OCI-LY3 (cell line): Measurements from ENCODE around the gene KLHL3.

Experiments
- H2AFZ ChIP-seq: fragments of 200-600, 300-600 bp; shearing (Covaris generic); 2 replicates; pipeline ENCODE4 v1.6.0; 2014; ENCODE audit warnings: antibody characterized with exemption, low read depth, low read length
- H3K27ac ChIP-seq: fragments of 200-600, 300-600 bp; sonication (generic); 2 replicates; pipeline ENCODE4 v1.5.1; 2014; ENCODE audit warnings: mild to moderate bottlenecking, low read length, moderate library complexity, mixed read lengths
- H3K27me3 ChIP-seq: fragments of 200-600, 300-600 bp; sonication (generic); 2 replicates; pipeline ENCODE4 v1.6.1; 2014; ENCODE audit warnings: low read depth, low read length, mixed read lengths
- H3K36me3 ChIP-seq: fragments of 200-600, 300-600 bp; sonication (generic); replicated peaks from 2 replicates; pipeline ENCODE3; 2014; ENCODE audit warnings: low read depth, low read length, mixed read lengths
- H3K4me1 ChIP-seq: fragments of 300-600, 200-600 bp; sonication (generic); 2 replicates; pipeline ENCODE4 v1.6.1; 2014; ENCODE audit warnings: low read length, mixed read lengths
- H3K4me2 ChIP-seq: fragments of 200-600, 300-600 bp; sonication (generic); 2 replicates; pipeline ENCODE4 v1.6.1; 2014; ENCODE audit warnings: low read length, mixed read lengths
- H3K4me3 ChIP-seq: fragments of 300-600, 200-600 bp; sonication (generic); 2 replicates; pipeline ENCODE4 v1.5.1; 2014; ENCODE audit warnings: antibody characterized with exemption, mild to moderate bottlenecking, low read length, moderate library complexity
- H3K79me2 ChIP-seq: fragments of 300-600, 200-600 bp; shearing (Covaris generic); 2 replicates; pipeline ENCODE4 v1.6.1; 2014; ENCODE audit warnings: mild to moderate bottlenecking, low read length, mixed read lengths
- H3K9ac ChIP-seq: fragments of 300-600, 200-600 bp; shearing (Covaris generic); 2 replicates; pipeline ENCODE4 v1.6.0; 2014; ENCODE audit warnings: mild to moderate bottlenecking, low read length, moderate library complexity
- H3K9me3 ChIP-seq: fragments of 200-600, 300-600 bp; shearing (Covaris generic); 2 replicates; pipeline ENCODE4 v1.6.1; 2014; ENCODE audit warnings: low read length, mixed read lengths; ENCODE audit not compliant: insufficient read depth
- H4K20me1 ChIP-seq: fragments of 200-600, 300-600 bp; sonication (generic); 2 replicates; pipeline ENCODE4 v1.6.1; 2016; ENCODE audit warnings: low read length, mixed read lengths; ENCODE audit not compliant: insufficient read depth
- EZH2phosphoT487 ChIP-seq: fragments of 200-600 bp; shearing (Covaris generic); IDR thresholded peaks from 2 replicates; pipeline ENCODE4 v1.6.1; 2018; ENCODE audit warnings: antibody characterized with exemption, mixed run types, low read depth
- TF ChIP-seq, protein P1 (sequence below): fragments of 200-600, 300-600 bp; sonication (generic); IDR thresholded peaks from 2 replicates; pipeline ENCODE4 v1.5.1; 2014; ENCODE audit warnings: antibody characterized with exemption, low read length, low read depth

Gene KLHL3

GRCh38 chr5:137618476-137618875 lies 117.4 kb downstream of the KLHL3 start:
- no peak overlapping the region for H3K4me2 ChIP-seq
- no peaks in the 10 kb centered on the region for H3K27me3 ChIP-seq
- H3K4me3 ChIP-seq: no peak overlapping the region
- H2AFZ ChIP-seq: no peak overlapping the region
- no peak overlapping the region for H3K9ac ChIP-seq
- H3K36me3 ChIP-seq: no peaks in the 10 kb centered on the region
- H3K4me1 ChIP-seq: peaks cover 9% of the 10 kb centered on the region
- H3K79me2 ChIP-seq: no peaks in the 10 kb centered on the region
- no peaks in the 10 kb centered on the region for H3K9me3 ChIP-seq
- H3K27ac ChIP-seq: no peak overlapping the region
- TF ChIP-seq, protein P1, sequence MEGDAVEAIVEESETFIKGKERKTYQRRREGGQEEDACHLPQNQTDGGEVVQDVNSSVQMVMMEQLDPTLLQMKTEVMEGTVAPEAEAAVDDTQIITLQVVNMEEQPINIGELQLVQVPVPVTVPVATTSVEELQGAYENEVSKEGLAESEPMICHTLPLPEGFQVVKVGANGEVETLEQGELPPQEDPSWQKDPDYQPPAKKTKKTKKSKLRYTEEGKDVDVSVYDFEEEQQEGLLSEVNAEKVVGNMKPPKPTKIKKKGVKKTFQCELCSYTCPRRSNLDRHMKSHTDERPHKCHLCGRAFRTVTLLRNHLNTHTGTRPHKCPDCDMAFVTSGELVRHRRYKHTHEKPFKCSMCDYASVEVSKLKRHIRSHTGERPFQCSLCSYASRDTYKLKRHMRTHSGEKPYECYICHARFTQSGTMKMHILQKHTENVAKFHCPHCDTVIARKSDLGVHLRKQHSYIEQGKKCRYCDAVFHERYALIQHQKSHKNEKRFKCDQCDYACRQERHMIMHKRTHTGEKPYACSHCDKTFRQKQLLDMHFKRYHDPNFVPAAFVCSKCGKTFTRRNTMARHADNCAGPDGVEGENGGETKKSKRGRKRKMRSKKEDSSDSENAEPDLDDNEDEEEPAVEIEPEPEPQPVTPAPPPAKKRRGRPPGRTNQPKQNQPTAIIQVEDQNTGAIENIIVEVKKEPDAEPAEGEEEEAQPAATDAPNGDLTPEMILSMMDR: no peak
- no peak for TF ChIP-seq EZH2phosphoT487
- no peaks in the 10 kb centered on the region for H4K20me1 ChIP-seq

DNA sequence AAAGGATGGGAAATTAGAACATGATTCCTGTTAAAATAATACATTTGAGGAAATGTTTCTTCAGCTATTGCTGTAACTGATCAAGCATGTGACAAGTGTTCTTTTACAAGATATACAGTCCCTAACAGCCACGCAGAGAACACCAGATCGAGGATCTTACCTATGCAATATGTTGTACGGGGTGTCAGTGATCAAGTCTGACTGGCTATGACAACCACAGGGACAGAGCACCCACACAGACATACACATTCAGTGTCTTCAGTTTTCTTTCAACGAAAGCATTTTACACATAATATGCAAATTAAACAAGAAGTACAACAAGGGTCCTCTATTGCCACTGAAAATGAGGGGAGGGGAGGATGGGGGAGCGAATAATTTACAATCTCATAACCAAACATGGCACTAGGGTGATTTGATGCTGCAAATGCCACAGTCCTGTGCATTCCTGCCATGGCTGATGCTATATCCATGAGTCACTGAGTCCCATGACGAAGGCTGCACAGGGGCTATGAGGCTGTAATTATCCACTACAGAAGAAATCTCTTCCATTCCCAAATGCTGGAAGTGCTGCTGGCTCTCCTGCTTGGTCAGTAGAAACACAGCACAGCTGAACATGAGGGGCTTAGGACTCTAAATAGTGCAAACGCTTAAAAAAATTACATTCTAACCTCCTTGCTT lies 118.2 kb downstream of the KLHL3 start:
- Histone ChIP-seq H3K9me3 (no peaks in the 10 kb centered on the region), H3K4me3 (no peak overlapping the region), H3K4me2 (no peak overlapping the region), H3K9ac (no peak overlapping the region), H3K79me2 (no peaks in the 10 kb centered on the region), H4K20me1 (no peaks in the 10 kb centered on the region), H3K4me1 (peaks cover 2% of the 10 kb centered on the region), H3K27ac (no peak overlapping the region), H3K36me3 (no peaks in the 10 kb centered on the region), H3K27me3 (no peaks in the 10 kb centered on the region), H2AFZ (no peak overlapping the region)
- no peak for TF ChIP-seq EZH2phosphoT487
- TF ChIP-seq, protein P1: no peak

DNA sequence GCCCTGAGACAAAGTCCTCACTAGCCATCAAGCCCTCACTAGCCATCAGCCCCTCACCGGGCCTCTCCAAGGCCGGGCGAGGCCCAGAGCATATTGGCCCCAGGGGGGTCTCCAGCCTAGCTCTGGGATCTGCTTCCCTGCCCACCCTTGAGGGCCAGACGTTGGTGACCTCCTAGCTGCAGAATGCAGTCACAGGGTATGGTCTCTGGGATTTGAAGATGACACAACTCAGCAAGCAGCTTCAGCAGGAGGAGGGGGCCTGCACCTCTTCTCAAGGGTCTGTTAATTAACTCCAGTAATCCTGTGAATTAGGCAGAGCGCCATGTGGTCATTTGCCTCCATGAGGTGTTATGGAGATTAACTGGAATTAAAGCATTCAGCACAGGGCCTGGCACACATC lies 119.8 kb downstream of the KLHL3 start:
- H3K27me3 ChIP-seq: no peaks in the 10 kb centered on the region
- H3K9ac ChIP-seq: no peak overlapping the region
- no peaks in the 10 kb centered on the region for H3K9me3 ChIP-seq
- no peaks in the 10 kb centered on the region for H3K36me3 ChIP-seq
- no peak overlapping the region for H3K27ac ChIP-seq
- no peak overlapping the region for H2AFZ ChIP-seq
- no peaks in the 10 kb centered on the region for H4K20me1 ChIP-seq
- H3K4me3 ChIP-seq: no peak overlapping the region
- H3K4me2 ChIP-seq: no peak overlapping the region
- no peaks in the 10 kb centered on the region for H3K79me2 ChIP-seq
- TF ChIP-seq, protein P1: no peak
- TF ChIP-seq EZH2phosphoT487: no peak
- no peaks in the 10 kb centered on the region for H3K4me1 ChIP-seq

DNA sequence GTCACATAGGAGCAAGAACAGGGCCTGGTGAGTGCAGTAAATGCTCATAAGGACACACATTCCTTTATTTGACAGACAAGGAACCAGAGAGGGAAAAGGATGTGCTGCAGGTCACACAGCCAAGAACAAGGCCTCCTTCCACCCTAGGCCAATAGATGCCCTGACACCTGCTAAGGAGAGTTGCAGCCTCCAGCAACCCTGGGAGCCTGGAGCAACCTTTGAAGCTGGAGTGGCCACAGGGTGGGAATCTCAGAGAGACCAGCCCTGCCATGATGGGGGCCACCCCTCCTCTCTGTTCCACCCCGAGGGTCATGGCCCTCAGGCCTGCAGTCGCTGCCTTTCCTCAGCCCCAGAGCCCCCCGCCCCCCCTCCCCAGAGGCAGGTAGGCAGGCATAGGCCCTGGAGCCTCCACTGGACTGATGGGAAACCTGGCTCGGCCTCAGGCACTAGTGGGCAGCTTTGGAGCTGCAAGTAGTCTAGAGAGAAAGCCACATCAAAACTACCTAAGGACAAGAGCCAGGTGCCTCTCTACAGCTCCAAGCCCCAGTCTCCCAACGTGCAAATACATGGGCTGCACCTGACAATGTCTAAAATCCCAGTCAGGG lies 120.6 kb downstream of the KLHL3 start:
- H3K9ac ChIP-seq: no peak overlapping the region
- H3K9me3 ChIP-seq: no peaks in the 10 kb centered on the region
- no peak overlapping the region for H3K27ac ChIP-seq
- no peaks in the 10 kb centered on the region for H3K27me3 ChIP-seq
- H3K4me1 ChIP-seq: no peaks in the 10 kb centered on the region
- no peaks in the 10 kb centered on the region for H3K36me3 ChIP-seq
- H2AFZ ChIP-seq: no peak overlapping the region
- no peaks in the 10 kb centered on the region for H4K20me1 ChIP-seq
- no peaks in the 10 kb centered on the region for H3K79me2 ChIP-seq
- TF ChIP-seq EZH2phosphoT487: no peak
- TF ChIP-seq, protein P1: no peak
- no peak overlapping the region for H3K4me2 ChIP-seq
- no peak overlapping the region for H3K4me3 ChIP-seq
